ENCODE measurements around the gene TENM4. TPM values are rescaled to one million over a fixed set of nuclear protein-coding genes. Genes with fewer than 3 reads are reported as not detected.

The TENM4 gene
- total RNA-seq, 1 experiment from 2014 or later, result 25.0 TPM

- DNase-seq (ENCODE audit: low spot score) (no peak), ATAC-seq (no peak)
- peaks cover 8% of the 10 kb centered on the region for H3K36me3 Mint-ChIP-seq
- POLR2A ChIA-PET, result no interaction called here
- H3K9me3 Mint-ChIP-seq, result peaks cover 17% of the 10 kb centered on the region
- H3K4me3 Mint-ChIP-seq, result no peak overlapping the region
- no peak overlapping the region for H3K27ac Mint-ChIP-seq
- H3K27me3 Mint-ChIP-seq (ENCODE audit: low read depth), result no peaks in the 10 kb centered on the region
- peaks cover 2% of the 10 kb centered on the region; the same call in 1 of the 2 replicates for H3K4me1 Mint-ChIP-seq
- TF ChIP-seq FOXP1 (CRISPR knock-in tag; IDR thresholded peaks at IDR 0.05; ENCODE audit: borderline replicate concordance), result no peak
- TF ChIP-seq PREB (CRISPR knock-in tag; IDR thresholded peaks at IDR 0.05; ENCODE audit: borderline replicate concordance), result no peak
- no peak for TF ChIP-seq ESRRA (CRISPR knock-in tag; IDR thresholded peaks at IDR 0.05; ENCODE audit: borderline replicate concordance)
- no peak for TF ChIP-seq AR (CRISPR knock-in tag; IDR thresholded peaks at IDR 0.05)
- TF ChIP-seq NFATC4 (CRISPR knock-in tag; IDR thresholded peaks at IDR 0.05), result no peak
- TF ChIP-seq FOXK1 (CRISPR knock-in tag; IDR thresholded peaks at IDR 0.05), result no peak
- no peak for TF ChIP-seq ELF4 (CRISPR knock-in tag; IDR thresholded peaks at IDR 0.05; ENCODE audit: low read depth)
- no peak for TF ChIP-seq E2F4 (CRISPR knock-in tag; IDR thresholded peaks at IDR 0.05; ENCODE audit: borderline replicate concordance, low read depth)
- no peak for TF ChIP-seq SOX15 (CRISPR knock-in tag; IDR thresholded peaks at IDR 0.05)
- no peak for TF ChIP-seq CBFB (CRISPR knock-in tag; IDR thresholded peaks at IDR 0.05; ENCODE audit: low read depth)
- TF ChIP-seq NR3C1 (CRISPR knock-in tag; conservative IDR thresholded peaks at IDR 0.05; ENCODE audit: low read depth), result no peak
- no peak for TF ChIP-seq ARID4B (CRISPR knock-in tag; IDR thresholded peaks at IDR 0.05; ENCODE audit: borderline replicate concordance)
- TF ChIP-seq ZNF263 (CRISPR knock-in tag; IDR thresholded peaks at IDR 0.05; ENCODE audit: low read depth), result no peak
- TF ChIP-seq SP1 (CRISPR knock-in tag; conservative IDR thresholded peaks at IDR 0.05), result no peak
- TF ChIP-seq PRDM15 (CRISPR knock-in tag; IDR thresholded peaks at IDR 0.05), result no peak
- TF ChIP-seq, protein P1, sequence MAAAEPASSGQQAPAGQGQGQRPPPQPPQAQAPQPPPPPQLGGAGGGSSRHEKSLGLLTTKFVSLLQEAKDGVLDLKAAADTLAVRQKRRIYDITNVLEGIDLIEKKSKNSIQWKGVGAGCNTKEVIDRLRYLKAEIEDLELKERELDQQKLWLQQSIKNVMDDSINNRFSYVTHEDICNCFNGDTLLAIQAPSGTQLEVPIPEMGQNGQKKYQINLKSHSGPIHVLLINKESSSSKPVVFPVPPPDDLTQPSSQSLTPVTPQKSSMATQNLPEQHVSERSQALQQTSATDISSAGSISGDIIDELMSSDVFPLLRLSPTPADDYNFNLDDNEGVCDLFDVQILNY (CRISPR knock-in tag; IDR thresholded peaks at IDR 0.05), result no peak
- CTCF ChIA-PET, result interaction anchor here (1.3 to 1.5 kb wide), 2 partner anchors 34 to 105 kb away, joined by 3 to 5 read pairs; no protein-coding TSS in a partner anchor
Measured at GRCh38 chr11:78995171-78995570, 445.7 kb downstream of the TENM4 start.

Measured in WTC11 (cell line).